Activated CD8-positive, alpha-beta memory T cell treated with anti-CD3 and anti-CD28 coated beads, Interleukin-2, amount 10 ng/mL, durations not matched to agents 7 days and 5 days (primary cell): ENCODE results near the gene DNAH17. TPM values are rescaled to one million over a fixed set of nuclear protein-coding genes. Genes with fewer than 3 reads are reported as not detected.

Source experiments
- ATAC-seq: fragments of 150-1000 bp; cut with Tn5 transposase; one replicate; pipeline ENCODE4 v1.10.0; 2021; ENCODE audit warnings: moderate library complexity
- CTCF ChIA-PET: fragments of 350-600 bp; sonication (Branson Sonifier 250); formaldehyde crosslinking; loops from one replicate; lab custom pipeline; 2021; ENCODE audit warnings: antibody characterized with exemption; lab: Charles Lee
- DNase-seq: peaks from one replicate; pipeline ENCODE4 v3.0.0-alpha.2; 2020
- H3K27ac Mint-ChIP-seq: one replicate; pipeline ENCODE4 v1.8.0; 2021; ENCODE audit warnings: mild to moderate bottlenecking, mixed read lengths
- H3K27me3 Mint-ChIP-seq: one replicate; pipeline ENCODE4 v1.8.0; 2021; ENCODE audit warnings: mixed read lengths
- H3K36me3 Mint-ChIP-seq: one replicate; pipeline ENCODE4 v1.8.0; 2021; ENCODE audit warnings: mild to moderate bottlenecking, mixed read lengths
- H3K4me1 Mint-ChIP-seq: one replicate; pipeline ENCODE4 v1.8.0; 2021; ENCODE audit warnings: mixed read lengths
- H3K4me3 Mint-ChIP-seq: one replicate; pipeline ENCODE4 v1.8.0; 2021; ENCODE audit warnings: mild to moderate bottlenecking, moderate library complexity, mixed read lengths
- H3K9me3 Mint-ChIP-seq: one replicate; pipeline ENCODE4 v1.8.0; 2022; ENCODE audit warnings: low read depth, mixed read lengths
- total RNA-seq, 2 experiments: library from RNA; stranded (reverse); gene quantifications; one replicate each; pipeline ENCODE4 v1.2.3, GENCODE V29; 2021

DNAH17 gene
- under 1 TPM in 1 of 2 experiments, not detected in 1; 0.26 TPM for total RNA-seq

- H3K27ac Mint-ChIP-seq: no peak within 1 kb of the TSS
- H3K27me3 Mint-ChIP-seq: peaks cover 14% of the 10 kb centered on the region
- no peaks in the 10 kb centered on the region for H3K36me3 Mint-ChIP-seq
- H3K9me3 Mint-ChIP-seq: no peaks in the 10 kb centered on the region
- DNase-seq (no peak), ATAC-seq (no peak)
- no peak within 1 kb of the TSS for H3K4me3 Mint-ChIP-seq
- H3K4me1 Mint-ChIP-seq: no peaks in the 10 kb centered on the region
- CTCF ChIA-PET: no interaction called here
These were observed at the start of gene DNAH17 for GRCh38 chr17:78577296-78577695. Gene DNAH17 (minus strand): TSS chr17:78577396. CDS start chr17:78575057, 2,339 bp downstream.

GRCh38 chr17:78624324-78625151 lies 47.3 kb upstream of the DNAH17 start:
- Mint-ChIP-seq H3K27me3 (peaks cover 4% of the 10 kb centered on the region), H3K36me3 (no peaks in the 10 kb centered on the region), H3K4me3 (no peak overlapping the region), H3K9me3 (no peaks in the 10 kb centered on the region), H3K27ac (no peak overlapping the region), H3K4me1 (no peaks in the 10 kb centered on the region)
- no peak for ATAC-seq
- no peak for DNase-seq
- CTCF ChIA-PET: no interaction called here

GRCh38 chr17:78623541-78623940 lies 46.3 kb upstream of the DNAH17 start:
- Mint-ChIP-seq H3K36me3 (no peaks in the 10 kb centered on the region), H3K27me3 (peaks cover 6% of the 10 kb centered on the region), H3K27ac (no peak overlapping the region), H3K9me3 (no peaks in the 10 kb centered on the region), H3K4me1 (no peaks in the 10 kb centered on the region), H3K4me3 (no peak overlapping the region)
- no peak for ATAC-seq
- CTCF ChIA-PET: no interaction called here
- no peak for DNase-seq

GRCh38 chr17:78622491-78623265 lies 45.5 kb upstream of the DNAH17 start:
- H3K27ac Mint-ChIP-seq: no peak overlapping the region
- H3K4me1 Mint-ChIP-seq: no peaks in the 10 kb centered on the region
- no peaks in the 10 kb centered on the region for H3K9me3 Mint-ChIP-seq

GRCh38 chr17:78621720-78622490 lies 44.7 kb upstream of the DNAH17 start:
- DNase-seq (no peak), ATAC-seq (no peak)
- CTCF ChIA-PET: no interaction called here
- Mint-ChIP-seq H3K4me1 (no peaks in the 10 kb centered on the region), H3K36me3 (no peaks in the 10 kb centered on the region), H3K27ac (no peak overlapping the region), H3K9me3 (no peaks in the 10 kb centered on the region), H3K4me3 (no peak overlapping the region), H3K27me3 (peaks cover 6% of the 10 kb centered on the region)

More at GRCh38 chr17:78622491-78623265, 45.5 kb upstream of the DNAH17 start:
- no peaks in the 10 kb centered on the region for H3K36me3 Mint-ChIP-seq
- no peak for ATAC-seq
- H3K4me3 Mint-ChIP-seq: no peak overlapping the region
- DNase-seq: no peak
- peaks cover 6% of the 10 kb centered on the region for H3K27me3 Mint-ChIP-seq
- CTCF ChIA-PET: no interaction called here

GRCh38 chr17:78620099-78620498 lies 42.9 kb upstream of the DNAH17 start:
- Mint-ChIP-seq H3K36me3 (no peaks in the 10 kb centered on the region), H3K27ac (no peak overlapping the region), H3K9me3 (no peaks in the 10 kb centered on the region), H3K27me3 (peaks cover 6% of the 10 kb centered on the region), H3K4me1 (no peaks in the 10 kb centered on the region), H3K4me3 (no peak overlapping the region)
- DNase-seq: no peak
- CTCF ChIA-PET: no interaction called here
- no peak for ATAC-seq

- CTCF ChIA-PET: no interaction called here
- no peak overlapping the region for H3K4me3 Mint-ChIP-seq
- DNase-seq (no peak), ATAC-seq (no peak)
- H3K36me3 Mint-ChIP-seq: no peaks in the 10 kb centered on the region
- H3K27ac Mint-ChIP-seq: no peak overlapping the region
- no peaks in the 10 kb centered on the region for H3K4me1 Mint-ChIP-seq
- H3K9me3 Mint-ChIP-seq: no peaks in the 10 kb centered on the region
- H3K27me3 Mint-ChIP-seq: peaks cover 6% of the 10 kb centered on the region
These were observed 42.1 kb upstream of the DNAH17 start for GRCh38 chr17:78619334-78619733.

- DNase-seq: no peak
- CTCF ChIA-PET: no interaction called here
- no peaks in the 10 kb centered on the region for H3K36me3 Mint-ChIP-seq
- H3K9me3 Mint-ChIP-seq: no peaks in the 10 kb centered on the region
- ATAC-seq: no peak
- no peak overlapping the region for H3K27ac Mint-ChIP-seq
- no peak overlapping the region for H3K4me3 Mint-ChIP-seq
- peaks cover 6% of the 10 kb centered on the region for H3K27me3 Mint-ChIP-seq
- H3K4me1 Mint-ChIP-seq: no peaks in the 10 kb centered on the region
These were observed 41.3 kb upstream of the DNAH17 start for GRCh38 chr17:78618264-78619066.

- Mint-ChIP-seq H3K27me3 (peaks cover 6% of the 10 kb centered on the region), H3K9me3 (no peaks in the 10 kb centered on the region), H3K4me3 (no peak overlapping the region), H3K4me1 (no peaks in the 10 kb centered on the region), H3K36me3 (no peaks in the 10 kb centered on the region), H3K27ac (no peak overlapping the region)
- DNase-seq (no peak), ATAC-seq (no peak)
- CTCF ChIA-PET: no interaction called here
These were observed 40.4 kb upstream of the DNAH17 start for GRCh38 chr17:78617511-78618061.

GRCh38 chr17:78616946-78617345 lies 39.8 kb upstream of the DNAH17 start:
- no peak for ATAC-seq
- Mint-ChIP-seq H3K27me3 (peaks cover 6% of the 10 kb centered on the region), H3K27ac (no peak overlapping the region), H3K9me3 (no peaks in the 10 kb centered on the region), H3K4me1 (no peaks in the 10 kb centered on the region), H3K4me3 (no peak overlapping the region), H3K36me3 (no peaks in the 10 kb centered on the region)
- no peak for DNase-seq
- CTCF ChIA-PET: no interaction called here

- H3K36me3 Mint-ChIP-seq: no peaks in the 10 kb centered on the region
- no peak for ATAC-seq
- no peak overlapping the region for H3K4me3 Mint-ChIP-seq
- H3K27me3 Mint-ChIP-seq: peaks cover 6% of the 10 kb centered on the region
- H3K27ac Mint-ChIP-seq: no peak overlapping the region
- CTCF ChIA-PET: no interaction called here
- H3K4me1 Mint-ChIP-seq: no peaks in the 10 kb centered on the region
- no peak for DNase-seq
- H3K9me3 Mint-ChIP-seq: no peaks in the 10 kb centered on the region
These were observed 38.4 kb upstream of the DNAH17 start for GRCh38 chr17:78615631-78616030.

- H3K27ac Mint-ChIP-seq: no peak overlapping the region
- H3K4me3 Mint-ChIP-seq: no peak overlapping the region
- no peak for DNase-seq
- CTCF ChIA-PET: no interaction called here
- no peaks in the 10 kb centered on the region for H3K36me3 Mint-ChIP-seq
- H3K9me3 Mint-ChIP-seq: no peaks in the 10 kb centered on the region
- no peak for ATAC-seq
- peaks cover under 1% of the 10 kb centered on the region for H3K27me3 Mint-ChIP-seq
- H3K4me1 Mint-ChIP-seq: no peaks in the 10 kb centered on the region
These were observed 36.2 kb upstream of the DNAH17 start for GRCh38 chr17:78613416-78613815.
